Kidney (tissue), 14 donors: Measurements from ENCODE around the gene RER1. TPM values are rescaled to one million over a fixed set of nuclear protein-coding genes. Genes with fewer than 3 reads are reported as not detected.

ENCODE experiments used
- DNase-seq, 5 donors: peaks; one replicate each; pipeline ENCODE4 v3.0.0-alpha.2; 2013 to 2020
- FAIRE-seq: peaks from 2 replicates; lab custom pipeline; 2012; peaks lifted over from hg19 to GRCh38; lab: Jason Lieb, UNC
- H3K27ac ChIP-seq, 2 donors: one replicate each; pipeline ENCODE4 v1.7.0; 2013; ENCODE audit warnings: low read depth in 2 of 2, low read length in 2 of 2, inconsistent platforms in 1 of 2
- H3K27me3 ChIP-seq: one replicate; pipeline ENCODE4 v1.7.1; 2013; ENCODE audit warnings: low read length, inconsistent platforms; ENCODE audit not compliant: control insufficient read depth, insufficient read depth
- H3K36me3 ChIP-seq, 3 donors: one replicate each; pipeline versions ENCODE4 v1.7.0 to v1.7.1; 2013; ENCODE audit warnings: low read length in 3 of 3, control low read depth in 1 of 3, inconsistent platforms in 1 of 3; ENCODE audit not compliant: insufficient read depth in 3 of 3, control insufficient read depth in 2 of 3
- H3K4me1 ChIP-seq, 3 donors: one replicate each; pipeline versions ENCODE4 v1.7.0 to v1.7.1; 2013; ENCODE audit warnings: low read length in 3 of 3, inconsistent platforms in 1 of 3, low read depth in 1 of 3; ENCODE audit not compliant: control insufficient read depth in 2 of 3, insufficient read depth in 2 of 3
- H3K4me3 ChIP-seq, 3 donors: one replicate each; pipeline versions ENCODE4 v1.7.0 to v1.8.1; 2013; ENCODE audit warnings: low read length in 3 of 3, control low read depth in 1 of 3, inconsistent platforms in 1 of 3
- H3K9ac ChIP-seq, 3 donors: one replicate each; pipeline versions ENCODE4 v1.7.0 to v1.7.1; 2013; ENCODE audit warnings: low read length in 3 of 3, control low read depth in 1 of 3, inconsistent platforms in 1 of 3
- H3K9me3 ChIP-seq, 3 donors: one replicate each; pipeline versions ENCODE4 v1.7.0 to v1.7.1; 2013; ENCODE audit warnings: low read length in 3 of 3, control low read depth in 1 of 3, inconsistent platforms in 1 of 3; ENCODE audit not compliant: control insufficient read depth in 2 of 3, insufficient read depth in 1 of 3
- CTCF ChIP-seq: IDR thresholded peaks from 3 replicates; pipeline ENCODE4 v1.5.1; 2012; ENCODE audit warnings: mild to moderate bottlenecking, moderate library complexity, borderline replicate concordance; ENCODE audit not compliant: insufficient read depth; ENCODE audit errors: extremely low read depth
- intact Hi-C: fragments of 100-400 bp; cut with DNase I; formaldehyde crosslinking; loops from one replicate; pipeline ENCODE4 v1.11.1; 2022
- polyA plus RNA-seq: library from polyadenylated mRNA; stranded (reverse); fragments of 350-450 nt; fragmentation: Illumina TruSeq; extraction: RNeasy Lipid Tissue Mini Kit (QIAGEN cat#74804); gene quantifications from one replicate; pipeline ENCODE4 v1.2.3, GENCODE V29; 2014; ENCODE audit warnings: low read depth, low replicate concordance; ENCODE audit not compliant: insufficient read depth
- total RNA-seq: library from RNA; stranded (reverse); fragmentation: NEBNext Ultra II Directional; extraction: Animal tissue kit (Norgen Biotek cat#: 25700); gene quantifications from one replicate; pipeline ENCODE4 v1.2.1, GENCODE V29; 2021
- donor health status: control.
- donor health status: control.
- donor health status: control.
- donor health status: control.
- donor health status: control.
- donor health status: DM: yes; HTN: yes; CAD: no.
- donor health status: Normal renal cell carcinoma (clear cell type).

RER1 gene
- total and polyA plus RNA-seq, 2 donors from 2014 or later, result 158 to 162 TPM

- no peak overlapping the region for H3K4me3 ChIP-seq
- no peaks in the 10 kb centered on the region for H3K36me3 ChIP-seq
- intact Hi-C loops, result loop anchor here (5.0 to 10.0 kb wide), 2 partner anchors 126 to 368 kb away; no protein-coding TSS in a partner anchor
- peaks cover 0 to 5% (median 0%) of the 10 kb centered on the region in 3 donors for H3K9me3 ChIP-seq
- H3K27me3 ChIP-seq, result no peaks in the 10 kb centered on the region
- H3K27ac ChIP-seq, result no peak overlapping the region
- H3K9ac ChIP-seq, result no peak overlapping the region
- TF ChIP-seq CTCF, result no peak
- FAIRE-seq (no peak), DNase-seq (no peak)
- peaks cover 0 to 5% (median 5%) of the 10 kb centered on the region in 3 donors for H3K4me1 ChIP-seq
These were observed 27.2 kb downstream of the RER1 start for GRCh38 chr1:2418791-2419320.

- FAIRE-seq (no peak), DNase-seq (no peak)
- H3K27me3 ChIP-seq, result no peaks in the 10 kb centered on the region
These were observed 27.8 kb downstream of the RER1 start for GRCh38 chr1:2419416-2419815.

GRCh38 chr1:2422523-2422922 is 30.9 kb downstream of the RER1 start:
- no peaks in the 10 kb centered on the region for H3K27me3 ChIP-seq
- TF ChIP-seq CTCF, result no peak
- intact Hi-C loops, result no loop called here
- H3K9ac ChIP-seq, result no peak overlapping the region
- FAIRE-seq (no peak), DNase-seq (no peak)
- no peak overlapping the region for H3K27ac ChIP-seq
- H3K4me3 ChIP-seq, result no peak overlapping the region
- no peaks in the 10 kb centered on the region for H3K4me1 ChIP-seq
- peaks cover 0 to 5% (median 0%) of the 10 kb centered on the region in 3 donors for H3K9me3 ChIP-seq
- H3K36me3 ChIP-seq, result no peaks in the 10 kb centered on the region

More at GRCh38 chr1:2419416-2419815, 27.8 kb downstream of the RER1 start:
- Histone ChIP-seq H3K27ac (no peak overlapping the region), H3K36me3 (no peaks in the 10 kb centered on the region), H3K9me3 (peaks cover 0 to 5% (median 0%) of the 10 kb centered on the region in 3 donors), H3K4me1 (no peaks in the 10 kb centered on the region), H3K4me3 (no peak overlapping the region), H3K9ac (no peak overlapping the region)
- TF ChIP-seq CTCF, result no peak
- intact Hi-C loops, result loop anchor here (5.0 to 10.0 kb wide), 2 partner anchors 125 to 368 kb away; no protein-coding TSS in a partner anchor
